Activated CD4-positive, alpha-beta T cell treated with anti-CD3 and anti-CD28 coated beads for 48 hours (primary cell): Measurements from ENCODE around the gene SPINT3.
"Not testable (repeated sequence)": the region's sequence is repeated elsewhere in the genome, so short reads cannot be mapped to it uniquely, and the experiment has no call there.

Source experiments
- DNase-seq: peaks from one replicate; pipeline ENCODE4 v3.0.0-alpha.2; 2020

The SPINT3 gene

GRCh38 chr20:45501600-45501999 is 13.8 kb downstream of the SPINT3 start:
- DNase-seq: no peak

- DNase-seq: no peak
These were observed 15.4 kb downstream of the SPINT3 start for GRCh38 chr20:45500022-45500421.

- DNase-seq: no peak
These were observed 17.4 kb downstream of the SPINT3 start for GRCh38 chr20:45497971-45498494.

- no peak for DNase-seq
These were observed 19.3 kb downstream of the SPINT3 start for GRCh38 chr20:45496166-45496565.

GRCh38 chr20:45495501-45495941 is 19.9 kb downstream of the SPINT3 start:
- no peak for DNase-seq

GRCh38 chr20:45489083-45489531 is 26.3 kb downstream of the SPINT3 start:
- no peak for DNase-seq

GRCh38 chr20:45487231-45487635 is 28.2 kb downstream of the SPINT3 start:
- peak; percentile 6 for DNase-seq

- DNase-seq: no peak
These were observed 30.0 kb downstream of the SPINT3 start for GRCh38 chr20:45485388-45485787.

- DNase-seq: no peak
These were observed 30.7 kb downstream of the SPINT3 start for GRCh38 chr20:45484676-45485075.

- DNase-seq: no peak
These were observed 35.6 kb downstream of the SPINT3 start for GRCh38 chr20:45479822-45480221.

GRCh38 chr20:45477530-45478148 is 37.8 kb downstream of the SPINT3 start:
- not testable (repeated sequence) for DNase-seq

- not testable (repeated sequence) for DNase-seq
These were observed 43.1 kb downstream of the SPINT3 start for GRCh38 chr20:45472286-45472685.

- DNase-seq: peak; percentile 18
These were observed 44.5 kb downstream of the SPINT3 start for GRCh38 chr20:45470937-45471336.

- peak; percentile 43 for DNase-seq
These were observed 45.0 kb downstream of the SPINT3 start for GRCh38 chr20:45470262-45470931.

GRCh38 chr20:45469336-45470261 is 45.8 kb downstream of the SPINT3 start, which contains the start of gene WFDC2:
Gene WFDC2, plus strand, starts transcription at chr20:45469753. Its CDS starts 29 bp downstream, at chr20:45469782.
- peak; percentile 12 for DNase-seq

- no peak for DNase-seq
These were observed 47.6 kb downstream of the SPINT3 start for GRCh38 chr20:45467861-45468260.

GRCh38 chr20:45467172-45467571 is 48.2 kb downstream of the SPINT3 start:
- DNase-seq: no peak

GRCh38 chr20:45465491-45466266 is 49.7 kb downstream of the SPINT3 start:
- no peak for DNase-seq

GRCh38 chr20:45463709-45464108 is 51.7 kb downstream of the SPINT3 start:
- no peak for DNase-seq

- no peak for DNase-seq
These were observed 52.5 kb downstream of the SPINT3 start for GRCh38 chr20:45462711-45463509.
